ENCODE data around the gene SLC25A28.
"Not testable (repeated sequence)": the region's sequence is repeated elsewhere in the genome, so short reads cannot be mapped to it uniquely, and the experiment has no call there.

SLC25A28 gene

DNA sequence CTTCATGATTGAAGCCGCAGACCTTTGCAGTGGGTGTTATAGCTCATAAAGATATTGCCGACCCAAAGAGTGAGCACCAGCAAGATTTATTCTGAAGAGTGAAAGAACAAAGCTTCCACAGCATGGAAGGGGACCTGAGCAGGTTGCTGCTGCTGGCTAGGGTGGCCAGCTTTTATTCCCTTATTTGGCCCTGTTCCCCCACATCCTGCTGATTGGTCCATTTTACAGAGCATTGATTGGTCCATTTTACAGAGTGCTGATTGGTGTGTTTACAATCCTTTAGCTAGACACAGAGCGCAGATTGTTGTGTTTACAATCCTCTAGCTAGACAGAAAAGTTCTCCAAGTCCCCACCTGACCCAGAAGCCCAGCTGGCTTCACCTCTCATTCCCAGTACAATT is 4.9 kb upstream of the SLC25A28 start:
- not testable (repeated sequence) for H4K91ac ChIP-seq (ENCODE audit: low read length); H3K4me3 ChIP-seq (ENCODE audit: insufficient read depth in 1 of 2, low read depth in 1 of 2, low read length in 2 of 2); H3K18ac ChIP-seq (ENCODE audit: low read depth in 1 of 2, low read length in 2 of 2); H3K23ac ChIP-seq (ENCODE audit: low read length in 2 of 2); H3K79me1 ChIP-seq (replicated peaks; ENCODE audit: low read length, poor library complexity, severe bottlenecking); H2BK120ac ChIP-seq (ENCODE audit: low read depth, low read length); H3K4me1 ChIP-seq (ENCODE audit: control insufficient read depth, insufficient read depth, low read depth, low read length); H3K27ac ChIP-seq (ENCODE audit: low read length, poor library complexity, severe bottlenecking); DNase-seq; H2BK12ac ChIP-seq (ENCODE audit: low read length in 2 of 2); H2AFZ ChIP-seq (ENCODE audit: low read depth, low read length); H2BK5ac ChIP-seq (ENCODE audit: low read depth, low read length, poor library complexity, severe bottlenecking); H3K9ac ChIP-seq (ENCODE audit: low read length); H2AK5ac ChIP-seq (ENCODE audit: low read length, severe bottlenecking); H3K4me2 ChIP-seq (ENCODE audit: low read length, poor library complexity, severe bottlenecking); H3K4ac ChIP-seq (ENCODE audit: low read depth in 1 of 2, low read length in 2 of 2); H3K14ac ChIP-seq (ENCODE audit: low read length in 2 of 2); H2BK15ac ChIP-seq (ENCODE audit: low read depth, poor library complexity, severe bottlenecking); H3K9me3 ChIP-seq (ENCODE audit: control insufficient read depth, low read length); H3K27me3 ChIP-seq (ENCODE audit: control insufficient read depth in 1 of 2, insufficient read depth in 1 of 2, low read length in 2 of 2); H3K36me3 ChIP-seq (ENCODE audit: control insufficient read depth in 1 of 2, insufficient read depth in 2 of 2, low read depth in 1 of 2, low read length in 2 of 2); H4K8ac ChIP-seq (ENCODE audit: low read length)
- 64% methylated on average over 3 of the region's 3 CpGs for WGBS

DNA sequence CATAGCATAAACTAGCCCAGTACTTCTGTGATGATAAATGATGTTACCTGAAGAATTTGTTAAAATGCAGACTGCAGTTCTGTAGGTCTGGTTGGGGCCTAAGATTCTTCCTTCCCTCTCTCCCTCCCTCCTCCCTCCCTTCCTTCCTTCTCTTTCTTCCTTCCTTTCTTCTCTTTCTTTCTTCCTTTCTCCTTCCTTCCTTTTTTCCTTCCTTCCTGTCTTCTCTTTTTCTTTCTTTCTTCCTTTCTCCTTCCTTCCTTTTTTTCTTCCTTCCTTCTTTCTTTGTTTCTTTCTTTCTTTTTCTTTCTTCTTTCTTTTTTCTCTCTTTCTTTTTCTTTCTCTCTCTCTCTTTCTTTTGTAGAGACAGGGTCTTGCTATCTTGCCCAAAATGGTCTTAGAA is 3.7 kb upstream of the SLC25A28 start:
- Histone ChIP-seq H3K18ac (ENCODE audit: low read depth in 1 of 2, low read length in 2 of 2) (no peak overlapping the region), H2AK5ac (ENCODE audit: low read length, severe bottlenecking) (no peak overlapping the region), H2AFZ (ENCODE audit: low read depth, low read length) (no peak overlapping the region), H3K4me2 (ENCODE audit: low read length, poor library complexity, severe bottlenecking) (no peak overlapping the region), H2BK15ac (ENCODE audit: low read depth, poor library complexity, severe bottlenecking) (no peak overlapping the region), H2BK12ac (ENCODE audit: low read length in 2 of 2) (no peak overlapping the region), H3K14ac (ENCODE audit: low read length in 2 of 2) (no peak overlapping the region), H3K27me3 (ENCODE audit: control insufficient read depth in 1 of 2, insufficient read depth in 1 of 2, low read length in 2 of 2) (no peaks in the 10 kb centered on the region), H3K4ac (ENCODE audit: low read depth in 1 of 2, low read length in 2 of 2) (no peak overlapping the region), H3K23ac (ENCODE audit: low read length in 2 of 2) (no peak overlapping the region), H4K8ac (ENCODE audit: low read length) (no peak overlapping the region), H3K9ac (ENCODE audit: low read length) (no peak overlapping the region), H3K4me3 (ENCODE audit: insufficient read depth in 1 of 2, low read depth in 1 of 2, low read length in 2 of 2) (no peak overlapping the region), H3K79me1 (replicated peaks; ENCODE audit: low read length, poor library complexity, severe bottlenecking) (peaks cover 10% of the 10 kb centered on the region), H3K36me3 (ENCODE audit: control insufficient read depth in 1 of 2, insufficient read depth in 2 of 2, low read depth in 1 of 2, low read length in 2 of 2) (no peaks in the 10 kb centered on the region), H3K27ac (ENCODE audit: low read length, poor library complexity, severe bottlenecking) (no peak overlapping the region), H3K4me1 (ENCODE audit: control insufficient read depth, insufficient read depth, low read depth, low read length) (peaks cover 3% of the 10 kb centered on the region), H2BK120ac (ENCODE audit: low read depth, low read length) (no peak overlapping the region), H3K9me3 (ENCODE audit: control insufficient read depth, low read length) (no peaks in the 10 kb centered on the region), H2BK5ac (ENCODE audit: low read depth, low read length, poor library complexity, severe bottlenecking) (no peak overlapping the region), H4K91ac (ENCODE audit: low read length) (no peak overlapping the region)
- no peak for DNase-seq

DNA sequence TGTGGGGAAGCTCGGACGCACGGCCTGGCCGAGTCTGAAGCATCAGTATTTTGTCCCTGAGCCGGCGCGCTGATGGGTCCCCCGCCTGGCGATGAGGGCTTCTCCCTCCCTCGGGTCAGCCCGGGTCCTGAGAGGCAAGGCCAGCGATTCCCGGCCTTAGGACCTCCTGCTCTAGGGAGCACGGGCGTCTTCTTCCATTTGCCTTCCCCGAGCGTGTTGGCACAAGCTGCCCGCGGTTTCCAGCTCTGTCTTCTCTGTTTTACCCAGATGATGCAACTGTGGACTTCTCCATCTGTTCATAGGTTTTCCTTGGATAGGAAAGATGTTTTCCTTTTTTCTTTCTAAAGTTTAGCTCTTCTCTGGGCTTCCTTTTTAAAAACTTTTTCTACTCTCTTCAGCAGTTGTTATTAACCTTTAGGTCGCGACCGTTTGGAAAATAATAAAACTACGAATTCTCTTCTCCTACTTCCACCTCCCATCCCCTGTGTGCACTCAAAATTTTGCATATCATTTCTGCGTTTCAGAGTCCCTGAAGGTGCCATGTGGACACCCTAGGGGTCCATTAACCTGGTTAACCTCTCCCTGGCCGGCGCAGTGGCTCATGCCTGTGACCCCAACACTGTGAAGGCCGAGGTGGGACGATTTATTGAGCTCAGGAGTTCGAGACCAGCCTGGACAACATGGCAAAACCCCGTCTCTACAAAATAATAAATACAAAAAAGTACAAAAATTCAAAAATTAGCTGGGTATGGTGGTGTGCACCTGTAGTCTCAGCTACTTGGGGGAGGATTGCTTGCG is 1.4 kb upstream of the SLC25A28 start:
- peak overlapping the region; percentile 79 to 82 for H3K4me3 ChIP-seq (ENCODE audit: insufficient read depth in 1 of 2, low read depth in 1 of 2, low read length in 2 of 2)
- WGBS: 15% methylated on average over 25 of the region's 31 CpGs
- DNase-seq: no peak

DNA sequence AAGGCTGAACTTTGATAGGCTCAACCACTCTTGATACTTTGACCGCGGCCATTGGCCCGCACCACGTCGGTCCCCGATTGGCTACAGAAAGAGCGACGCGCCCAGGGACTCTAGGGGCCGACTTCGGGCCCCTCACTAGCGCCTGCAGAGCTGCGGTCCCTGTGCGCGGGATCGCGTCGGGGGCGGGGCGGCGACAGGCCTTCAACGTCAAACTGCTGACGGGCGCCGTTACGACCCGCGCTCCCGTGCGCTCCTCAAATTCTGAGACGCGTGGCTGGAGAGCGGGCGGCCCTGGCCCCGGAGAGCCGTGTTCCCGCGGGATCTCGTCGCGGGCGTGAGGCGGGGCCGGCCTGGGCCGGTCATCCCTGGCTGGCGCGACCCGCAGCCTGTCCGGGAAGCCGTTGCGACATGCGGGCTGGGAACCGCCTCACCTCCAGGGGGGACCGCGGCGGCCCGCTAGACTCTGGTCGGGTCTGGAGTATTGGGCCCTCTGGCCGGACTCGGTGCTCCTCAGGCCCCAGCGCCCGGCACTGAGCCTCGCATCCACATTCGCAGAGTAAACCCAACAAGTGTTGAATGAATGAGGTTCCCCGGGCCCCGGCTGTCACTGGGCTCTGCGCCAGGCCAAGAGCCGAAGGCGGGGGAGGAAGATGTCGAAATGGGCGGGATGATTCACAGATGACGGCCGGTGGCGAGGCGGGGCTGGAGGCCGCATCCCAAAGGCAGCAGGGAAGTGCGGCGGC is 643 bp upstream of the SLC25A28 start:
- no peaks in the 10 kb centered on the region for H3K27me3 ChIP-seq (ENCODE audit: control insufficient read depth in 1 of 2, insufficient read depth in 1 of 2, low read length in 2 of 2)
- H2BK5ac ChIP-seq (ENCODE audit: low read depth, low read length, poor library complexity, severe bottlenecking): peak overlapping the region; percentile 97
- peaks cover 3% of the 10 kb centered on the region for H3K4me1 ChIP-seq (ENCODE audit: control insufficient read depth, insufficient read depth, low read depth, low read length)
- H3K9me3 ChIP-seq (ENCODE audit: control insufficient read depth, low read length): no peaks in the 10 kb centered on the region
- H3K79me1 ChIP-seq (replicated peaks; ENCODE audit: low read length, poor library complexity, severe bottlenecking): peaks cover 12% of the 10 kb centered on the region
- WGBS: under 1% methylated on average over 78 of the region's 78 CpGs
- peak overlapping the region in 1 of 2 experiments; percentile 91 for H3K14ac ChIP-seq (ENCODE audit: low read length in 2 of 2)
- H4K8ac ChIP-seq (ENCODE audit: low read length): peak overlapping the region; percentile 100
- peak overlapping the region; percentile 96 to 98 for H3K18ac ChIP-seq (ENCODE audit: low read depth in 1 of 2, low read length in 2 of 2)
- H2BK12ac ChIP-seq (ENCODE audit: low read length in 2 of 2): peak overlapping the region in 1 of 2 experiments; percentile 71
- peak overlapping the region; percentile 97 for H2BK120ac ChIP-seq (ENCODE audit: low read depth, low read length)
- peak overlapping the region; percentile 77 to 95 for H3K4ac ChIP-seq (ENCODE audit: low read depth in 1 of 2, low read length in 2 of 2)
- H4K91ac ChIP-seq (ENCODE audit: low read length): peak overlapping the region; percentile 99
- H3K27ac ChIP-seq (ENCODE audit: low read length, poor library complexity, severe bottlenecking): peak overlapping the region; percentile 99
- peak overlapping the region; percentile 79 to 82 for H3K4me3 ChIP-seq (ENCODE audit: insufficient read depth in 1 of 2, low read depth in 1 of 2, low read length in 2 of 2)
- H3K9ac ChIP-seq (ENCODE audit: low read length): peak overlapping the region; percentile 98
- H2AK5ac ChIP-seq (ENCODE audit: low read length, severe bottlenecking): no peak overlapping the region
- peak; percentile 96 for DNase-seq
- H3K23ac ChIP-seq (ENCODE audit: low read length in 2 of 2): no peak overlapping the region
- peak overlapping the region; percentile 98 for H2BK15ac ChIP-seq (ENCODE audit: low read depth, poor library complexity, severe bottlenecking)
- peak overlapping the region; percentile 98 for H3K4me2 ChIP-seq (ENCODE audit: low read length, poor library complexity, severe bottlenecking)
- H2AFZ ChIP-seq (ENCODE audit: low read depth, low read length): peak overlapping the region; percentile 69
- peaks cover 0 to 3% of the 10 kb centered on the region in 2 experiments for H3K36me3 ChIP-seq (ENCODE audit: control insufficient read depth in 1 of 2, insufficient read depth in 2 of 2, low read depth in 1 of 2, low read length in 2 of 2)

More for the DNA sequence above, 1.4 kb upstream of the SLC25A28 start:
- Histone ChIP-seq H3K23ac (ENCODE audit: low read length in 2 of 2) (no peak overlapping the region), H3K9me3 (ENCODE audit: control insufficient read depth, low read length) (no peaks in the 10 kb centered on the region), H3K36me3 (ENCODE audit: control insufficient read depth in 1 of 2, insufficient read depth in 2 of 2, low read depth in 1 of 2, low read length in 2 of 2) (peaks cover 0 to under 1% of the 10 kb centered on the region in 2 experiments), H3K14ac (ENCODE audit: low read length in 2 of 2) (peak overlapping the region; percentile 79 to 91), H3K4ac (ENCODE audit: low read depth in 1 of 2, low read length in 2 of 2) (peak overlapping the region; percentile 60 to 95), H3K9ac (ENCODE audit: low read length) (peak overlapping the region; percentile 98), H2AFZ (ENCODE audit: low read depth, low read length) (peak overlapping the region; percentile 96), H2BK5ac (ENCODE audit: low read depth, low read length, poor library complexity, severe bottlenecking) (peak overlapping the region; percentile 78), H2BK120ac (ENCODE audit: low read depth, low read length) (peak overlapping the region; percentile 83), H4K91ac (ENCODE audit: low read length) (peak overlapping the region; percentile 99), H3K79me1 (replicated peaks; ENCODE audit: low read length, poor library complexity, severe bottlenecking) (peaks cover 12% of the 10 kb centered on the region), H2AK5ac (ENCODE audit: low read length, severe bottlenecking) (no peak overlapping the region), H3K27me3 (ENCODE audit: control insufficient read depth in 1 of 2, insufficient read depth in 1 of 2, low read length in 2 of 2) (no peaks in the 10 kb centered on the region), H3K4me1 (ENCODE audit: control insufficient read depth, insufficient read depth, low read depth, low read length) (peaks cover 3% of the 10 kb centered on the region), H3K18ac (ENCODE audit: low read depth in 1 of 2, low read length in 2 of 2) (peak overlapping the region; percentile 96 to 98), H2BK15ac (ENCODE audit: low read depth, poor library complexity, severe bottlenecking) (peak overlapping the region; percentile 98), H4K8ac (ENCODE audit: low read length) (peak overlapping the region; percentile 100), H2BK12ac (ENCODE audit: low read length in 2 of 2) (peak overlapping the region; percentile 37 to 91), H3K4me2 (ENCODE audit: low read length, poor library complexity, severe bottlenecking) (peak overlapping the region; percentile 98), H3K27ac (ENCODE audit: low read length, poor library complexity, severe bottlenecking) (peak overlapping the region; percentile 99)

All from mesenchymal stem cell (in vitro differentiated cells and primary cell).